Activated CD8-positive, alpha-beta memory T cell treated with anti-CD3 and anti-CD28 coated beads, Interleukin-2, amount 50 U/mL, for 1 hour (primary cell): Measurements from ENCODE around the gene WAPL.
"Not testable (repeated sequence)": the region's sequence is repeated elsewhere in the genome, so short reads cannot be mapped to it uniquely, and the experiment has no call there.

Experiments used
- DNase-seq: peaks from one replicate; pipeline ENCODE4 v3.0.0-alpha.2; 2020; ENCODE audit errors: extremely low read depth

Gene WAPL

DNA sequence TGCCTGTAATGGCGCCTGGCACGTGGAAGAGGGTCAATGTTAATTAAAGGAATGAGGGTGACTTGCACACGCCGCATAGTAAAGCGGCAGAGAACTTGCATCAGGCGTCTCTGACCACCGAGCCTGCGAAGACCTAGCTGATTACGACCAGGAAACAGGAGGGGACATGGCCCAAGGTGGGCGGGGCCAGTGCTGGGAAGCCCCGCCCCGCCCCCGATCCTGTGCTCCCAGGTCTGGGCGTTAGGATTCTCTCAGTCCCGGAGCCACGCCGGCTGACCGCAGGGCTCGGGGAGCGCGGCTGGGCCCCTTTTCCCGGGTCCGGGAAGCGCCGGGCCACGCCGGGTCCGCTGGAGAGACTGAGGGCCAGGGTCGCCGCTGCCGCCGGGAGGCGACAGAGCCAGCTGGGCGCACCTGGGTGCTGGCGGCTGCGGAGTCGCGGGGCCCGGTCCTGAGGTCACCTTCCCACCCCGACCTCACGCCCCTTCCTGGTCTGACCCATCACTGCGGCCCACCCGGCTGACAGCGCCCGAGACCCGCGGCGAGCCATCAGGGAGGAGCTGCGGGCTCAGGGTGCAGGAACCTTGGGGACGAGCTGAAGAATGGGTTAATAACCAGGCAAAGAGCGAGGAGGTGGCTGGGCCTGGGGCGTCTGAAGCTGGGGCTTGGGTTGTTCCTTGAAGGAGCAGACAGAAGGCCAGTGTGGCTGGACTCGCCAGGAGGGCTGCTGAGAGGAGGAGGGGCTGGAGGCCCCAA, 132.0 kb downstream of the WAPL start:
- no peak for DNase-seq

DNA sequence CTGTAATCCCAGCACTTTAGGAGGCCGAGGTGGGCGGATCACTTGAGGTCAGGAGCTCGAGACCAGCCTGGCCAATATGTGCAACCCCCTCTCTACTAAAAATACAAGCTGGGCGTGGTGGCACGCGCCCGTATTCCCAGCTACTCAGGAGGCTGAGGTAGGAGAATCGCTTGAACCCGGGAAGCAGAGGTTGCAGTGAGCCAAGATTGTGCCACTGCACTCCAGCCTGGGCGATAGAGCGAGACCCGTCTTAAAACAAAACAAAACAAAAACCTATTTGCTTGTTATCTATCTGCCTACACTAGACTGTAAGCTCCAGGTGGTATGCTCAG, 132.5 kb downstream of the WAPL start:
- not testable (repeated sequence) for DNase-seq

GRCh38 chr10:86388119-86388704, 133.4 kb downstream of the WAPL start:
- no peak for DNase-seq

- no peak for DNase-seq
Measured at GRCh38 chr10:86387178-86387794, 134.3 kb downstream of the WAPL start.

- no peak for DNase-seq
Measured at GRCh38 chr10:86385806-86386205, 135.8 kb downstream of the WAPL start.
